Testis (tissue), 3 donors: ENCODE measurements around the gene CR2. TPM values are rescaled to one million over a fixed set of nuclear protein-coding genes. Genes with fewer than 3 reads are reported as not detected.

Source experiments
- DNase-seq: peaks from one replicate; pipeline ENCODE4 v3.0.0-alpha.2; 2019
- H3K27ac ChIP-seq, 2 donors: fragments of 200-600 bp; sonication (generic); one replicate each; pipeline ENCODE4 v1.5.1; 2019
- H3K27me3 ChIP-seq: fragments of 200-600 bp; sonication (generic); one replicate; pipeline ENCODE4 v1.5.1; 2019
- H3K36me3 ChIP-seq: fragments of 200-600 bp; sonication (generic); one replicate; pipeline ENCODE4 v1.5.1; 2017; ENCODE audit warnings: low read depth; ENCODE audit errors: missing control alignments
- H3K4me1 ChIP-seq: fragments of 200-600 bp; sonication (generic); one replicate; pipeline ENCODE4 v1.5.1; 2019
- H3K4me3 ChIP-seq, 2 donors: fragments of 200-600 bp; sonication (generic); one replicate each; pipeline ENCODE4 v1.5.1; 2017 to 2019
- H3K9me3 ChIP-seq: fragments of 200-600 bp; sonication (generic); one replicate; pipeline ENCODE4 v1.5.1; 2017
- CTCF ChIP-seq, 3 experiments: fragments of 450-650 bp in 2 of 3; fragments of 200-600 bp in 1 of 3; sonication (generic) in 1 of 3; IDR thresholded peaks; one replicate each; pipeline ENCODE4 v1.5.1; 2016 to 2019; ENCODE audit warnings: antibody characterized with exemption in 3 of 3, mild to moderate bottlenecking in 2 of 3, moderate library complexity in 1 of 3
- POLR2A ChIP-seq: fragments of 450-650 bp; IDR thresholded peaks from one replicate; pipeline ENCODE4 v1.6.1; 2017; ENCODE audit warnings: antibody characterized with exemption, mild to moderate bottlenecking, moderate library complexity
- WGBS, 2 donors: methylation state at CpG; one replicate each; pipeline ENCODE4 v1.1.5; 2018; 5-methylcytosine and 5-hydroxymethylcytosine counted together
- intact Hi-C: fragments of 100-400 bp; cut with DNase I; formaldehyde crosslinking; loops from one replicate; pipeline ENCODE4 v1.15.1; 2023; ENCODE audit warnings: low total_unique reads
- polyA plus RNA-seq: library from polyadenylated mRNA; stranded (reverse); fragments of 350-450 nt; fragmentation: Illumina TruSeq; extraction: RNeasy Lipid Tissue Mini Kit (QIAGEN cat#74804); gene quantifications from one replicate; pipeline ENCODE4 v1.2.3, GENCODE V29; 2014; ENCODE audit warnings: low read depth, low replicate concordance; ENCODE audit not compliant: insufficient read depth
- total RNA-seq, 2 donors: library from RNA; depleted of rRNA; stranded (reverse); fragments of >200 nt; gene quantifications; one replicate each; pipeline ENCODE4 v1.2.3, GENCODE V29; 2016

The CR2 gene
- total and polyA plus RNA-seq, 3 donors from 2014 or later = 0.80 to 1.5 (median 1.3) TPM

- no peak overlapping the region for H3K4me3 ChIP-seq
- H3K36me3 ChIP-seq = no peaks in the 10 kb centered on the region
- no peaks in the 10 kb centered on the region for H3K27me3 ChIP-seq
- no peak overlapping the region for H3K27ac ChIP-seq
- H3K9me3 ChIP-seq = no peaks in the 10 kb centered on the region
- DNase-seq = no peak
- intact Hi-C loops = no loop called here
- no peak for TF ChIP-seq CTCF (IDR thresholded peaks at IDR 0.05)
- TF ChIP-seq POLR2A = no peak
- WGBS, 2 donors = 92% methylated on average over 2 of the region's 2 CpGs
- H3K4me1 ChIP-seq = no peaks in the 10 kb centered on the region
These were observed 4.9 kb downstream of the CR2 start for GRCh38 chr1:207459008-207459407.

- H3K4me1 ChIP-seq = no peaks in the 10 kb centered on the region
- no peaks in the 10 kb centered on the region for H3K27me3 ChIP-seq
- DNase-seq = no peak
- no peak overlapping the region for H3K4me3 ChIP-seq
- no peak for TF ChIP-seq CTCF (IDR thresholded peaks at IDR 0.05)
- TF ChIP-seq POLR2A = no peak
- WGBS, 2 donors = 40 to 50% methylated on average over 1 of the region's 1 CpG
- intact Hi-C loops = no loop called here
- H3K27ac ChIP-seq = no peak overlapping the region
- no peaks in the 10 kb centered on the region for H3K36me3 ChIP-seq
- no peaks in the 10 kb centered on the region for H3K9me3 ChIP-seq
These were observed 7.5 kb downstream of the CR2 start for GRCh38 chr1:207461649-207462048.

GRCh38 chr1:207462535-207462934 is 8.4 kb downstream of the CR2 start:
- Histone ChIP-seq H3K4me3 (no peak overlapping the region), H3K9me3 (no peaks in the 10 kb centered on the region), H3K27ac (no peak overlapping the region), H3K27me3 (no peaks in the 10 kb centered on the region), H3K4me1 (no peaks in the 10 kb centered on the region), H3K36me3 (no peaks in the 10 kb centered on the region)
- intact Hi-C loops = no loop called here
- TF ChIP-seq POLR2A (no peak), CTCF (IDR thresholded peaks at IDR 0.05) (no peak)
- no peak for DNase-seq

- Histone ChIP-seq H3K27me3 (no peaks in the 10 kb centered on the region), H3K36me3 (no peaks in the 10 kb centered on the region), H3K4me3 (no peak overlapping the region), H3K9me3 (no peaks in the 10 kb centered on the region), H3K27ac (no peak overlapping the region), H3K4me1 (no peaks in the 10 kb centered on the region)
- DNase-seq = no peak
- TF ChIP-seq CTCF (IDR thresholded peaks at IDR 0.05) (no peak), POLR2A (no peak)
- intact Hi-C loops = no loop called here
These were observed 8.9 kb downstream of the CR2 start for GRCh38 chr1:207463021-207463420.

GRCh38 chr1:207463571-207463970 is 9.4 kb downstream of the CR2 start:
- Histone ChIP-seq H3K4me1 (no peaks in the 10 kb centered on the region), H3K4me3 (no peak overlapping the region), H3K27me3 (no peaks in the 10 kb centered on the region), H3K9me3 (no peaks in the 10 kb centered on the region), H3K27ac (no peak overlapping the region), H3K36me3 (no peaks in the 10 kb centered on the region)
- intact Hi-C loops = no loop called here
- 78 to 85% methylated on average over 3 of the region's 3 CpGs for WGBS, 2 donors
- TF ChIP-seq CTCF (IDR thresholded peaks at IDR 0.05) (no peak), POLR2A (no peak)
- no peak for DNase-seq
